GM21515 (cell line): Measurements from ENCODE around the gene KRTAP4-16.
"Not testable (repeated sequence)": the region's sequence is repeated elsewhere in the genome, so short reads cannot be mapped to it uniquely, and the experiment has no call there.

Experiments used
- ATAC-seq: cut with Tn5 transposase; IDR thresholded peaks from one replicate; pipeline ENCODE4 v1.9.1; 2021; ENCODE audit not compliant: unreplicated experiment

The KRTAP4-16 gene

DNA sequence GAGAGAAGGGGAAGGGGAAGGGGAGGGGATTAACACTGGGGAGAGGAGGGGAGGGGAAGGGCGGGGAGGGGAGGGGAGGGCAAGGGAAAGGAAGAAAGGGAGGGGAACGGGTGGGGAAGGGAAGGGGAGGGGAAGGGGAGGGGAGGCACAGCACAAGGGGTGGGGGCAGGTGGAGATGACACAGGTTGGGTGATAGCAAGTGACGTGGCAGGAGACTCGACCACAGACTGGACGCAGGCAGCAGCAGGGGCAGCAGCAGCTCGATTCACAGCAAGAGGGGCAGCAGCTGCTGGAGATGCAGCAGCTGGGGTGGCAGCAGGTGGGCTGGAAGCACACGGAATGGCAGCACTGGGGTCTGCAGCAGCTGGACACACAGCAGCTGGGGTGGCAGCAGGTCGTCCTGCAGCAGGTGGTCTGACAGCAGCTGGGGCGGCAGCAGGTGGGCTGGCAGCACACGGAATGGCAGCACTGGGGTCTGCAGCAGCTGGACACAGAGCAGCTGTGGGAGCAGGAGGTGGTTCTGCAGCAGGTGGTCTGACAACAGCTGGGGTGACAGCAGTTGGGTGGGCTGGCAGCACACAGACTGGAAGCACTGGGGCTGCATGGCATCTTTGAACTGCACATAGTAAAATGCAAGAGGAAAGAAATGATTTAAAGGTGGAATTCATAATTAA, at the start of gene KRTAP4-16:
Gene KRTAP4-16, minus strand, starts transcription at position 624 of the 674 bp plus-strand sequence. Its CDS starts 0 bp downstream, at position 624.
- no peak for ATAC-seq

DNA sequence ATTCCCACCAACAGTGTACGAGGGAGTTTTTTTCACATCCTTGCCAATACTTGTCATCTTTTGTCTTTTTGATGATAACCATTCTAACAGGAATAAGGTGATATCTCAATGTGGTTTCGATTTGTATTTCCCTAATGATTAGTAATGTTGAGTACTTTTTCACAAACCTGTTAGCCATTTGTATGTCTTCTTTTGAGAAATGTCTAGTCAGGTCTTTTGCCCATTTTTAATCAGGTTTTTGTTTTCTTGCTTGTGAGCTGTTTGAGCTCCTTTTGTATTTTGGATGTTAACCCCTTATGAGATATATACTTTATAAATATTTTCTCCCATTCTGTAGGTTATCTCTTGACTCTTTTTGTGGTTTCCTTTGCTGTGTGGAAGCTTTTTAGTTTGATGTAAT, 49.5 kb upstream of the KRTAP4-16 start:
- ATAC-seq = no peak

DNA sequence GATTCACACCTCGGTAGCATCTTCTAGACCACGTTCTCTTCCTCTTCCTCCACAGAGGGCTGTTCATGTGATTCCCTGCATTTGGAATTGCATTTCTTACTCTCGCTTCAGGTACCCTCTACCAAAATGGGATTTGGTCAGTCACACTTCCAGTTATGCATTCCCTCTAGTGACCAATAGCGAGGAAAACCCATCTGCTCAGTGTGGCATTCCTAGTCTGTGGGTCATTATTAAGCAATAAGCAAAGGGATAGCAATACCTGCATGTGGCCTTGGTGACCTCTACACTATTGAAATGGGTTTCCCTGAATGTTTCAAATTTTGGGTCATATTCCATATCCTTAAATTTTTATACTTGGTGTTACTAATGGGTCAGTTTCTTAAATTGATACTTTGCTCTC, 48.0 kb upstream of the KRTAP4-16 start:
- ATAC-seq = no peak

DNA sequence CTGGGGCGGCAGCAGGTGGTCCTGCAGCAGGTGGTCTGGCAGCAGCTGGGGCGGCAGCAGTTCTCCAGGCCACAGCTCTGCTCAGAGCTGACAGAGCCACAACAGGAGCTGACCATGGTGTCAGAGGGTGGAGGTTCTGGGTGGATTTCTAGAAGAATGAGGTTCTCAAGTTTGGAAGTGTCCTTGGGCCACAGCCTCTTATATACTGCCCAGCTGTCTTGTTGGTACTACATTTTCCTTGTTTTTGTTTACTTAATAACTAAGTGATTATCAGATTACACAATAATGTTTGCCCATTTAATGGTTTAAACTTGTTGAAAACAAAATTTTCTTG, 47.6 kb upstream of the KRTAP4-16 start, which contains the start of gene KRTAP4-5:
Gene KRTAP4-5, minus strand, starts transcription at position 174 of the 334 bp plus-strand sequence. Its CDS starts 58 bp downstream, at position 116.
- ATAC-seq = no peak

DNA sequence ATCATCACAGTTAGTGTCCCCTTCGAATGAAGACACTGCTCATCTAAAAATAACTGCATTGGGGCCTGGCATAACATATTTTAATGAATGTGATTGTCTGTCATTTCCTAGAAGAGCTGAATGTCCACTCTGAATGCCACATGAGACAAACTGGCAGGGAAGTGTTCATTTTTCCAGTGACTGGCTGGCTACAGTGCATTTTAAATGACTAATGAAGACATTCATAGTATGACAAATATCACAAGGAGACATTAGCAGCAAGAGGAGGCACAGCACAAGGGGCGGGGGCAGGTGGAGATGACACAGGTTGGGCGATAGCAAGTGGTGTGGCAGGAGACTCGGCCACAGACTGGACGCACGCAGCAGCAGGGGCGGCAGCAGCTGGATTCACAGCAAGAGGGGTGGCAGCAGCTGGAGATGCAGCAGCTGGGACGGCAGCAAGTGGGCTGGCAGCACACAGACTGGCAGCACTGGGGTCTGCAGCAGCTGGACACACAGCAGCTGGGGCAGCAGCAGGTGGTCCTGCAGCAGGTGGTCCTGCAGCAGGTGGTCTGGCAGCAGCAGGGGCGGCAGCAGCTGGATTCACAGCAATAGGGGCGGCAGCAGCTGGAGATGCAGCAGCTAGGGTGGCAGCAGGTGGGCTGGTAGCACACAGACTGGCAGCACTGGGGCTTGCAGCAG, 47.1 kb upstream of the KRTAP4-16 start:
- ATAC-seq = not testable (repeated sequence)

DNA sequence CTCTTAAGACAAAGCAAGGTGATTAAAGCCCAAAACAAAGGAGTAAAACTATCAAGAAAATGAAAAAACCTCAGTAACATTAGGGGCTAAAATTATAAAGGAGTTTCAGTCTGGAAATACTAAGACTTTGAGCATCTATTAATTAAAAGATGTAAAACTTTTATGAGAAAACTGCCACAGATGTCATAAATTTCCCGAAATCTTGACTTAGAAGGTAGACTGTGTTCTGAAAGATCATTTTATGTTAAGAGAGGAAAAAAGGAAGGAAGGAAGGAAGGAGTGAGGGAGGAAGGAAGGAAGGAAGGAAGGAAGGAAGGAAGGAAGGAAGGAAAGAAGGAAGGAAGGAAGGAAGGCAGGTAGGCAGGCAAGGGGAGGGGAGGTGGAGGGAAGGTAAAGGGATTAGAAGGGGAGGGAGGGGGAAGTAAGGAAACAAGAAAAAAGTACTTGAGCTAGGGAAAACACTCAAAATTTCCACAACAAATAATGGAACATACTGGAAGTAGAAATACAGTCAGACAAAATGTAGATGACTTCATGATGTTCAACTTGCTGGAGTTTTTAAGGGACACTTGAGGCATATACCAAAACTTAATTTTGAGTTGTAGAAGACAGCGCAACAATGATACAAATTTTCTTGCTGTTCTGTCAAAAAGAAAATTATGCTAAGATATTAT, 45.7 kb upstream of the KRTAP4-16 start:
- no peak for ATAC-seq

DNA sequence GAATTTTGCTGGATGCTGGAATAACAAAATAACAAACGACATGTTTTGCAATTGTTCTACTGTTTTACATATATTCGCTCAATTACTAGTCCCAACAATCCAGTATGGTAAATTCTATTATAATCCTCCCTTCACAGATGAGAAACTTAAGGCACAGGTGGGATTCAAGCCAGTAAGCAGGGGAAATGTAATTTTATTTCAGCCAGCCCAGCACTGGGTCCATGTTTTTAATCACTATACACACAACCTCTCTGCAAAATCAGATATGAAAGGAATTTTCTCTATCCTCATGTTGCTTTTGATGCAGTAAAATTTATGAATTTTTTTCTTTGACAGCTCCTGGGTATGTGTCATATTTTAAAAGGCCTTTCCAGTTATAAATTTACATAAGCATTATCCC, 43.3 kb upstream of the KRTAP4-16 start:
- ATAC-seq = no peak

DNA sequence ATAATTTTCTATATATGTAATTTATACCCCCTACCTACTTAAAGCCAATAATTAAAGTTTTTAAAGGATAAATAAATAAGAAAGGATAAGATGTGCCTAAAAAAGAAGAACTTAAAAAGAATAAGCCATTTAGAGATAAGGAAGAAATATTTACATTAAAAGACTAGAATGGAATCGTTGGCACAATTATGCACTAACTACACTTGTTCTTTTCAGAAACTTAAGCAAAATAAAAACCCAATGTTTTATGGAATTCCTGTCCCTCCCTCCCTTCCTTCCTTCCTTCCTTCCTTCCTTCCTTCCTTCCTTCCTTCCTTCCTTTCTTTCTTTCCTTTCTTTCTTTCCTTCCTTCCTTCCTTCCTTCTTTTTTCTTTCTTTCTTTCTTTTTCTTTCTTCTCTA, 42.8 kb upstream of the KRTAP4-16 start:
- ATAC-seq = no peak

DNA sequence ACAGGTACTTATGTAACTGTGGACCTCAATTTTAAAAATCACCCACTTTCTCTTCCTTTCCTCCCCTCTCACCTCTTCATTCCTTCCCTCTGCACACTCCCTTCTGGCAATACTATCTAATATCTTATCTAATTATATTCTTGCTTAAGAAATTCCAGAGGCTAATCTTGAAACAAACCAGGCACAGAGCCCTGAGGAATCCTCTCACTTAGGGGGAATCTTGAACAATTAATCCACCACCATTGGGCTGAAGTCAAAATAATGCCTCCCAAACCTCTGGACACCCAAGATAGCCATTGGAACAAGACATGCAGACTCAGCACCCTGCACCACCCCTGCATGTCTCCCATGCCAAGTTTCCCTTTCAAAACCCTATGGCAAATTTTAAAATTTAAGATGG, 39.4 kb upstream of the KRTAP4-16 start:
- ATAC-seq = no peak

DNA sequence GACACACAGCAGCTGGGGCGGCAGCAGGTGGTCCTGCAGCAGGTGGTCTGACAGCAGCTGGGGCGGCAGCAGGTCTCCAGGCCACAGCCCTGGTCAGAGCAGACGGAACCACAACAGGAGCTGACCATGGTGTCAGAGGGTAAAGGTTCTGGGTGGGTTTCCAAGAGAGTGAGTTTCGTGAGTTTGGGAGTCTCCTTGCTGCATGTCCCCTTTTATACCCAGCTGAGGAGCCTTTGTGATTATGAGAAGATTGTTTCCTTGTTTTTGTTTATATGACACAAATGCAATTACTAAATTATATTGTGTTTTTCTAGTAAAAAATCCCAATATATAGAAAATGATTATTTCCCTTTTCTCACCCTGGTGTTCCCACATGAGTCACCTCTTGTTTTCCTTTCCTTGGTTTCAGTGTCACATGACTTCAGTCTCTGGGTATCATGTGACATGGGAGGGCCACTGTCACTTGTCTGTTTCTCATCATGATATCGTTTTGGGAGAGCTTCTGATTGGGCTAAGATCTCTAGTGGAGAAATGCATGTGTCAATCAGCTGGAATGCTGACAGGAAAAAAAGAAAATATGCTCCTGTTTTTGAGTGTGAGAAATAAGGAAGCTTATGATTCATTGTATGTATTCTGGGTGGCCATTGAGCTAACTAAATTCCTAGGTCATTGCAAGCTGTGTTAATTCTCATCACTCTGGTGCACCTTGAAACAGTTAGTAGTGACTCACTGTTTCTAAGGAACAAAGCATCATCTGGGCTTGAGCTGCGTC, 38.5 kb upstream of the KRTAP4-16 start, which contains the start of gene KRTAP4-6:
Gene KRTAP4-6, minus strand, starts transcription at position 185 of the 772 bp plus-strand sequence. Its CDS starts 57 bp downstream, at position 128.
- ATAC-seq = no peak

DNA sequence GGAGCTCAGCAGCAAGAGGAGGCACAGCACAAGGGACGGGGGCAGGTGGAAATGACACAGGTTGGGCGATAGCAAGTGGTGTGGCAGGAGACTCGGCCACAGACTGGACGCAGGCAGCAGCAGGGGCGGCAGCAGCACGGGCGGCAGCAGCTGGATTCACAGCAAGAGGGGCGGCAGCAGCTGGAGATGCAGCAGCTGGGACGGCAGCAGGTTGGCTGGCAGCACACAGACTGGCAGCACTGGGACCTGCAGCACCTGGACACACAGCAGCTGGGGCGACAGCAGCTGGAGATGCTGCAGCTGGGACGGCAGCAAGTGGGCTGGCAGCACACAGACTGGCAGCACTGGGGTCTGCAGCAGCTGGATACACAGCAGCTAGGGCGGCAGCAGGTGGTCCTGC, 37.9 kb upstream of the KRTAP4-16 start:
- not testable (repeated sequence) for ATAC-seq

DNA sequence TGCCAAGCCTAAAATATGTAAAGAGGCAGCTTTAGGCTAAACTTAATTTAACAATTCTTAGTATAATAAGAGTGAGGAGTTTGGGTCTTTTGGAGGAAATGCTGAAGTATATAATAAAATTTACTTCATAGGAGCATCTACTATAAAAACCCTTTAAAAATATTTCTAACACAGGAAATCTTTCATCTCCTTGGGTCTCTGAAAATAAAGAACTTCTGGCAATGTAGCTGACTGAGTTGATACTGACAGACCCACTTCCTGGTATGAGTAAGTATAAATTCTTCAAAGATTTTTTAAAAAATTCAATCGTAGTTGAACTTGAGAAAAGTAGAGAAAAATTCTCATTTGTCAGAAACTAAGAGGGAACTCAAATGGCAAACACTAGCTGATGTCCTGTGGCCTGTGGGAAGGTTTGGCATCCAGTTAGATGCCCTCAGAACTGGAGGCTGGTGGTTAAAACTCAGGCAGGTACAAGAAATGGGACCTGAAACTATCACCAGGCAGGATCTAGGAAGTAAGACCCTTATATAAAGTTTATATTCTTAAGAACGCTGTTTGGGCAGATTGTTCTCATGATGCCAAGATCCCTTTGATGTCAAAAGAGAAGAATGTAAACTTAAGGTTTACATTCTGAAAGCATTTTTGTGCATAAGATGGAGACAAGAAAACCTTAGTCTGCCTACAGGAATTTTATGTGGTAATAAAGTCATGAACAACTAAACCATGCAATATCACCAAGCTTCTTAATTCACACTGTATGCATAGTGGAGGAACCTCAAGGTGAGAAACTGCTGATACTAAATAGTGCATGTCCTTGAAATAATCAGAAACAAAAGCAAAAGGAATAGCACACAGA, 32.1 kb upstream of the KRTAP4-16 start:
- no peak for ATAC-seq

DNA sequence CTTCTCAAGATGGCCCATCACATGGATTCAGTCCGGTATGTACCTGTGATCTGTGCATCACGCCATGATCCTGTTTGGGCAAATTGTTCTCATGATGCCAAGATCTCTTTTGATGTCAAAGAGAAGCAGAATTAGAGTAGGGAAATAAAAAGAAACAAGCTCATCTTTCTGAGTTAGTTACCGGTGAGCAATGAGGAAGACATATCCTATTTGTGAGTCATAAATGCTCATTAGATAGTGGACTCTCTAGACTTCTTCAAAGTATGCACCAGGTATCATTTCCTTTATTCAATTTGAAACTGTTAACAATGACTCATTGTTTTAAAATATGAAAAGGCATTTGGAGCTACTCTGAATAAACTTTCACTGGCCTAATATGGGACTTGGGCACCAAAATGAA, 30.0 kb upstream of the KRTAP4-16 start:
- ATAC-seq = no peak

DNA sequence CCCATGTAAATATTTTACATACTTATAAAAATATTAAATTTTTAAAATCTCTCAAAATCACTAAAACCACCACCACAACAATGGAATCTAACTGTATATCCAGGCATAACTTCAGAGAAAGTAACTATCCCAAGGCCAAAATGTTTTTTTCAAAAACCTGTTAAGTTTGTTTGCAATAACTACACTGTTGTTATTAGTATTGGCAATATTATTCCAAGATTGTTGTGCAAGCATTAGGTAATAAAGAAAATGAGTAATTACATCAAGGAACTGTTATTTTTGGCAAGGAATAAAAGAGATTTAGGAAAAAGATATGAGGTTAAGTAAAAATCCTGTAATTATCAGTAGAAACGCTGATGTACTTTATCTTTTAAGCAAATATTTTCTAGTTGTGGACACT, 25.4 kb upstream of the KRTAP4-16 start:
- ATAC-seq = no peak

DNA sequence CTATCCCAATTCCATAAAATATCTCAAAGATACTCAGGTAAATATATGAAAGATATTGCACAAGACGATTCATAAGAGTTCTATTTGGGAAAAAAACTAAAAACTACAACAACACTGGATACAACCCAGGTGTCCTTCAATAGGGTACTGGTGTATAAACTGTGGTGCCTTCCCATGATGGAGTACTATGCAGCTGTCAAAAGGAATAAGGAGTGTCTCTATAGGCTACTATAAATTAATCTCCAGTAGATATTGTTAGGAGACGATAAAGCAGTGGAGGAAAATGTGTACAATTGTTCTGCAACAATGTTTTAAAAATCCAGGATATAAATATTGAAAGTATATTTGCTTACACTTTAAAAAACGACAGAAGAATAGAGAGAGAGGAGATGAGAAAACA, 24.4 kb upstream of the KRTAP4-16 start:
- ATAC-seq = no peak

DNA sequence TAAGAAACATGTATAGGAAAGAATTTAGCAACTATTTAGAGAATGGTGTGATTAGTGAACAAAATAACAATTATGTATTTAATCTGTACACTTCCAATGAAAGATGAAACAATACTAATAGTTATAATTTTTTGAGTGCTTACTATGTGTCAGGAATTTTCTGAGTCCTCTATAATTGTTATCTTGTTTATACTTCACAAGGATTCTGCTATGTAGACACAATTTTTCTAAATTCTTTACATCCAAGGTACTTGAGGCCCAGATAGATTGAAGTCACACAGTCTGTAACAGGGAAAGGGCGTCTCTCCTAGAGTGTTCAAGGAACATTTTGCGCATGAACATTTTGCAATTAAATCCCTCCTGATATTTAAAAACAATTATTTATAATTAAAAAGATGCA, 23.1 kb upstream of the KRTAP4-16 start:
- no peak for ATAC-seq

DNA sequence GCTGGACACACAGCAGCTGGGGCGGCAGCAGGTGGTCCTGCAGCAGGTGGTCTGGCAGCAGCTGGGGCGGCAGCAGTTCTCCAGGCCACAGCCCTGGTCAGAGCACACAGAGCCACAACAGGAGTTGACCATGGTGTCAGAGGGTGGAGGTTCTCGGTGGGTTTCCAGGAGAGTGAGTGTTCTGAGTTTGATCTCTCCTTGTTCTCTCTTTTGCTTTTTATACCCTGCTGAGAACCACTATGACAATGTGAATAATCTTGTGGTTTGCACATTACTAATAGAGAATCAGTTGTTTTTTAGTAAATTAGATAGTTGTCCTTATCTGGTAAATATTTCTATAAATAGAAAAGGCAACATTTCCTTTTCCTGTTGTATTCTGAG, 22.0 kb upstream of the KRTAP4-16 start, which contains the start of gene KRTAP4-12:
Gene KRTAP4-12, minus strand, starts transcription at position 192 of the 381 bp plus-strand sequence. Its CDS starts 60 bp downstream, at position 132.
- not testable (repeated sequence) for ATAC-seq

DNA sequence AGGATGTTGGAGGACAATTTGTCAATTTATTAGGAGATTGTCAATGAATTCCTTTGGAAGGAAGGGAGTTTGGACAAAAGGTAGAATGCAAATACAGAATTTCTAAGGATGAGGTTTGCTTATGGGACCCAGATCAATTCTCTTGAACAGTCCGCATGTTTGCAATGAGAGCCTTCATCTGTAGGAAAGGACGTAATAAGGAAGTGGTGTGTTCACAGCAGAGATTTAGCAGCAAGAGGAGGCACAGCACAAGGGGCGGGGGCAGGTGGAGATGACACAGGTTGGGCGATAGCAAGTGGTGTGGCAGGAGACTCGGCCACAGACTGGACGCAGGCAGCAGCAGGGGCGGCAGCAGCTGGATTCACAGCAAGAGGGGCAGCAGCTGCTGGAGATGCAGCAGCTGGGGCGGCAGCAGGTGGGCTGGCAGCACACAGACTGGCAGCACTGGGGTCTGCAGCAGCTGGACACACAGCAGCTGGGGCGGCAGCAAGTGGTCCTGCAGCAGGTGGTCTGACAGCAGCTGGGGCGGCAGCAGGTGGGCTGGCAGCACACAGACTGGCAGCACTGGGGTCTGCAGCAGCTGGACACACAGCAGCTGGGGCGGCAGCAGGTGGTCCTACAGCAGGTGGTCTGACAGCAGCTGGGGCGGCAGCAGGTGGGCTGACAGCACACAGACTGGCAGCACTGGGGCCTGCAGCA, 21.4 kb upstream of the KRTAP4-16 start:
- ATAC-seq = not testable (repeated sequence)

DNA sequence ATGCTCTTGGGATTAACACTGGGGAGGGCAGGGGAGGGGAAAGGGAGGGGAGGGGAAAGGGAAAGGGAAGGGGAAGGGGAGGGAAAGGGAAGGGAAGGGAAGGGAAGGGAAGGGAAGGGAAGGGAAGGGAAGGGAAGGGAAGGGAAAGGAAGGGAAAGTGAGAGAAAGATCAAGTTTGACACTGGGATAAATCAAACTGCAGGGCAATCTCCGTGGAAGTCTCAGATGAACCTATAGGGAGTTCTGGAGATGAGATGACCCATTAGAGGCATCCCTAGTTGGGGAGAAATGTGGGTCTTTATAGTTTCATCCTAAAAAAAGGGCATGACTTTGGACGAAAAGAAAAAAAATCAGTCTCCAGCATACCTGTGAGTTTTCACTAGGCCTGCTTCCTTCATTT, 19.7 kb upstream of the KRTAP4-16 start:
- no peak for ATAC-seq
